Fibroblast of lung (primary cell): ENCODE measurements around the gene SH3BP2.

Experiments
- CTCF ChIP-seq, 2 donors: IDR thresholded peaks in 1 of 2; conservative IDR thresholded peaks in 1 of 2; 1 replicate in 1 of 2; 2 replicates in 1 of 2; pipeline ENCODE4 v1.5.1; 2011 to 2012; ENCODE audit warnings: low read length in 2 of 2, control low read depth in 1 of 2, inconsistent platforms in 1 of 2, low read depth in 1 of 2, mild to moderate bottlenecking in 1 of 2
- EZH2 ChIP-seq: IDR thresholded peaks from 2 replicates; pipeline ENCODE4 v1.5.1; 2012; ENCODE audit warnings: low read length, control low read depth, mild to moderate bottlenecking; ENCODE audit errors: missing control alignments

- no peak for TF ChIP-seq CTCF (conservative IDR thresholded peaks at IDR 0.05 in 1 of 2, IDR thresholded peaks at IDR 0.05 in 1 of 2; ENCODE audit: low read depth in 1 of 2, low read length in 2 of 2)
- TF ChIP-seq EZH2: no peak
These were observed 29.8 kb downstream of the SH3BP2 start for GRCh38 chr4:2822461-2823300.
